ENCODE data around the gene ARID1B.

Gene ARID1B

DNA sequence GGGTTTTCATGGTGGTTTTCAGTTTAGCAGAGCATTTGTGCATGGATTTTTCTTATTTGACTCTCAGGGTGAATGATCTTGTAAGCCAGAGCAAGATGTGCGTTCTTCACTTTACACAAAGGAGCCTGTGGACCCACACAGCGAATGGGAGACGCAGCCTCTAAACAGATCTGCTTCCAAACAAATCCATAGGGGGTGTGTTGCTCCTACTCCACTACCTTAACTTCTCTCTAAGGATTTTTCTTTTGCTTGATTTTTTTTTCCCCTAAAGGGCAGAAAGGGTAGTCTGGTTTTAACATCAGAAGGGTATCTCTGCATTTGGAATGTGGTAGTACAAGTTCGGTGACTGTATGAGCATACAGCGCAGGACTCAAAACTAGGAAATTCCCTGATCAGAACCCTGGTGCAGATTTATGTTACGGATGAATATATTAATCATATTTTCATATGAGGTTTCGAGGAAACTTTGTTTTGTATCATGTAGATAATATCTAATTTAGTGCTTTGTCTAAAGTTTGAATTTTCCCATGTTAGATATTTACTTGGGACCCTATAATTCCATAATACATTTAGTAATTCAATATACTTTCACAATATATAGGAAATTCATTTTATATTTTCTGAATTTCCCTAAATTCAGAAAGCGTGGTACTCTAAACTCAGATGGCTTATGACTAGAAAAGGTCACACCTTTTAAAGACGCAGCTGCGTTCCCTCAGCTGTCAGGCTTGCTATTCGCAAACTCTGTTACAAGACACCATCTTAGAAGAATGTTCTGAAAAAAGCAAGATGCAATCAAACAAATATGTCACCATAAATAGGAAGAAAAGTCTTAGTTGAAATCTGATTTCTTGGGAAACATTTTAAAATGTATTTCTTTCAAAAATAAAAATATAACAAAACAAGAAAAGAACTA, 349.3 kb downstream of the ARID1B start:
- H3K4me3 ChIP-seq (ENCODE audit: low read depth, low read length) = no peak overlapping the region
- TF ChIP-seq, protein P1, sequence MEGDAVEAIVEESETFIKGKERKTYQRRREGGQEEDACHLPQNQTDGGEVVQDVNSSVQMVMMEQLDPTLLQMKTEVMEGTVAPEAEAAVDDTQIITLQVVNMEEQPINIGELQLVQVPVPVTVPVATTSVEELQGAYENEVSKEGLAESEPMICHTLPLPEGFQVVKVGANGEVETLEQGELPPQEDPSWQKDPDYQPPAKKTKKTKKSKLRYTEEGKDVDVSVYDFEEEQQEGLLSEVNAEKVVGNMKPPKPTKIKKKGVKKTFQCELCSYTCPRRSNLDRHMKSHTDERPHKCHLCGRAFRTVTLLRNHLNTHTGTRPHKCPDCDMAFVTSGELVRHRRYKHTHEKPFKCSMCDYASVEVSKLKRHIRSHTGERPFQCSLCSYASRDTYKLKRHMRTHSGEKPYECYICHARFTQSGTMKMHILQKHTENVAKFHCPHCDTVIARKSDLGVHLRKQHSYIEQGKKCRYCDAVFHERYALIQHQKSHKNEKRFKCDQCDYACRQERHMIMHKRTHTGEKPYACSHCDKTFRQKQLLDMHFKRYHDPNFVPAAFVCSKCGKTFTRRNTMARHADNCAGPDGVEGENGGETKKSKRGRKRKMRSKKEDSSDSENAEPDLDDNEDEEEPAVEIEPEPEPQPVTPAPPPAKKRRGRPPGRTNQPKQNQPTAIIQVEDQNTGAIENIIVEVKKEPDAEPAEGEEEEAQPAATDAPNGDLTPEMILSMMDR (conservative IDR thresholded peaks at IDR 0.05; ENCODE audit: low read depth, low read length) = no peak
- no peak for DNase-seq (ENCODE audit: low read depth)

DNA sequence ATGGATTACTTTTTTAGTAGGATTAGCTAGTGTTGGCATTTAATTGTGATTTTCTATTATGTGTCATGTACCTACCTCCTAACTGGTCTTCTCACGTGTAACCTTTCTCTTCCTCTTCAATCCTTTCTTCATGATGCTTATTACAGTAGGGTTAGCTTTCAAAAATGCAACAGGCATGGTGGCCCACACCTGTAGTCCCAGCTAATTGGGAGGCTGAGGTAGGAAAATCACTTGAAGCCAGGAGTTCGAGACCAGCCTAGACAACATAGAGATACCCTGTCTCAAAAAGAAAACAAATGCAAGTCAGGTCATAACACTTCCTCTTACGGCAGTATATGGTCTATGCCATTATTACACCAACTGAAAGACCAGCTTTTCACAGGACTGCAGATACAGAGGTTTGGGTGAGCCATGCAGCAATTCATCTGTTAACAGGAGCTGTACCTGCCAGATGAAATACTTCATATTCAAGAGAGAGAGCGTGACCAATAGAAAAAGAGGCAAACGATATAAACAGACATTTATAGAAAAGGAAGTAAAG, 351.1 kb downstream of the ARID1B start:
- TF ChIP-seq, protein P1 (conservative IDR thresholded peaks at IDR 0.05; ENCODE audit: low read depth, low read length) = no peak
- H3K4me3 ChIP-seq (ENCODE audit: low read depth, low read length) = no peak overlapping the region
- no peak for DNase-seq (ENCODE audit: low read depth)

DNA sequence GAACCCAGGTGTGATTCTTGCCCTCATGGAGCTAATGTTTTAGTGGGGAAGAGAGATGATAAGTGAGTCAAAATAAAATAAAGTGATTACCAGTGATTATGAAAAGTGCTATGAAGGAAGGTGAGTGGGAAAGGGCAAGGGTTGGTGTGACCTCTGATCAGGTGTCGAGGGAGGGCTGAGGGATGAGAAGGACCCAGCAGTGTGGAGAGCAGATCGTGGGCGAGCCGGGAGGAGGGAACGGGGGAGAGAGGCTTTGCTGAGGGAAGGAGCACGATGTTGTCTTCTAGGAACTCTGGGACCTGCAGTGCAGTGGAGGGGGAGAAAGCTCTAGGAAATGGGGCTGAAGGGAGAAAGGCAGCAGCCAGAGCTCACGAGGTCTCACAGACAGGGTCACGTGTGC, 354.1 kb downstream of the ARID1B start:
- TF ChIP-seq, protein P1 (conservative IDR thresholded peaks at IDR 0.05; ENCODE audit: low read depth, low read length) = no peak
- no peak for DNase-seq (ENCODE audit: low read depth)
- no peak overlapping the region for H3K4me3 ChIP-seq (ENCODE audit: low read depth, low read length)

DNA sequence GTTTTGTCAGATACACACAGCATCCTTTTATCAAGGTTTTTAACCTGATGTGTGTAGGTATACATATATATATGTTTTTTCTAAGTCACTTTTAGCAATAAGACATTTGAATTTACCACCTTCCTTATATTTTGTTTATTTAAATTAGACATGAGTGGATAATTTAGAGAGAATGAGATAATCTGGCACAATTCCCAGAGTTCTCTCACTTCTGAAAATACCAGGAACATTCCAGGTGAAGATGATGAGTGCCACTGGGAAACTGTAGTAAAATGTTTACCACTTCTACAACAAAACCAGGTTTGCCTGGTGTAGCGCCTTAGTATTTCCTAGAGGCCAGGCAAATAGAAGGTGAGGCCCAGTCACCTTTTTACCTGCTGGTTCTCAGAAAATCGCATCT, 356.7 kb downstream of the ARID1B start:
- H3K4me3 ChIP-seq (ENCODE audit: low read depth, low read length) = no peak overlapping the region
- no peak for DNase-seq (ENCODE audit: low read depth)
- TF ChIP-seq, protein P1 (conservative IDR thresholded peaks at IDR 0.05; ENCODE audit: low read depth, low read length) = no peak

DNA sequence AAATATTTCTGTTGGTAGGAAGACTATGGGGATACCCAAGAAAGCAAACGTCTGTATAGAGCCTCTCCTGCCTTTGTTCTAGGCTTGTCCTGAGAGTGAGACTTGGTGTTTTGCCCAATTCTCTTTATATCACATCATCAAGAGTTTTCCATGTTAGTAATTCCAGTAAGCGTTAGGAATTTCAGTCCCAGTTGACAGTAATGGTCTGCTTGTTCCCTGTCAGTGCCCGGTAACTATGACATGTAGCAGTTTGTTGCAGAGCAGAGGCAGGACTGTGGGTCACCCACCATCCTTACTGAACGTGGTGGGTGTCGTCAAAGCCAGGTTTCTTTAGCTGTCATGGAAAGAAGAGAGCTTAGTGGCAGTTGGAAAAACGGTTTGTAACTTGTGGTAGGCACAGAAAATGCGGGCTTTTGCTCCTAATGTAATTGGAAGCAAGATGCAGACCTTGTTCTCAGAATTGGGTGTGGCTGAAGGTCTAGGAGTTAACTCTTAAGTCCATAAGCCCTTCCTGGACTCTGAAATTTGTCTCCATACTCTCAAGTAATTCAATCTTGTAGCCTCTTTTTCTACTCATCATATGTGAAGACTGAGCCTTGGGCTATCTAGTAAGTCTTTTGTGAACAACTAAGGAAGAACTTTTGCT, 357.3 kb downstream of the ARID1B start:
- no peak for DNase-seq (ENCODE audit: low read depth)
- H3K4me3 ChIP-seq (ENCODE audit: low read depth, low read length) = no peak overlapping the region
- TF ChIP-seq, protein P1 (conservative IDR thresholded peaks at IDR 0.05; ENCODE audit: low read depth, low read length) = no peak

DNA sequence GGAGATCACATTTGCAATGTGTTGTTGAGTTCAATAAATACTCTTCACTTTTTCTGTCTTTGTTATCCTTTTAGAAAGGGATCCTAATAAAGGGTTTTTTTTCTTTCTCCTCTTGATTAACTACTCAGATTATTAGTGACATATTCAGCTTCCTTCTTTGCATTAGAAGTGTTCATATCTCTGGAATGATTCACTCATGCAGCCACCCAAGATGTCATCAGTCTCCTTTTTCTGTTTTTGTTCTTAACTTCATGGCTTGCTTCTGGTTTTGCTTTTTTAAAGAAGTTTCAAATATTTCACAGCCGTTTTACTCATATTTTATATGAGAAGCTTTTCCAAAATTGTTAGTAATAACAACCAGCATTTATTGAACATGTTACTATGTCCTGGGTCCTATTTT, 358.5 kb downstream of the ARID1B start:
- H3K4me3 ChIP-seq (ENCODE audit: low read depth, low read length) = no peak overlapping the region
- DNase-seq (ENCODE audit: low read depth) = peak; percentile 48
- TF ChIP-seq, protein P1 (conservative IDR thresholded peaks at IDR 0.05; ENCODE audit: low read depth, low read length) = no peak

Data from choroid plexus epithelial cell (primary cell).